GM08714 (cell line): ENCODE measurements around the gene TMEM184A.
A peak's percentile ranks its signal among the peaks of the same experiment; 100 is the strongest.

Experiments
- H3K4me3 ChIP-seq: fragments of 200-500 bp; sonication (Bioruptor generic); 2 replicates; pipeline ENCODE4 v1.5.1; 2014; ENCODE audit warnings: mild to moderate bottlenecking, low read length, inconsistent platforms
- ZNF274 ChIP-seq: IDR thresholded peaks from 2 replicates; pipeline ENCODE4 v1.6.1; 2012; ENCODE audit warnings: mild to moderate bottlenecking, low read depth, low read length

The TMEM184A gene

DNA sequence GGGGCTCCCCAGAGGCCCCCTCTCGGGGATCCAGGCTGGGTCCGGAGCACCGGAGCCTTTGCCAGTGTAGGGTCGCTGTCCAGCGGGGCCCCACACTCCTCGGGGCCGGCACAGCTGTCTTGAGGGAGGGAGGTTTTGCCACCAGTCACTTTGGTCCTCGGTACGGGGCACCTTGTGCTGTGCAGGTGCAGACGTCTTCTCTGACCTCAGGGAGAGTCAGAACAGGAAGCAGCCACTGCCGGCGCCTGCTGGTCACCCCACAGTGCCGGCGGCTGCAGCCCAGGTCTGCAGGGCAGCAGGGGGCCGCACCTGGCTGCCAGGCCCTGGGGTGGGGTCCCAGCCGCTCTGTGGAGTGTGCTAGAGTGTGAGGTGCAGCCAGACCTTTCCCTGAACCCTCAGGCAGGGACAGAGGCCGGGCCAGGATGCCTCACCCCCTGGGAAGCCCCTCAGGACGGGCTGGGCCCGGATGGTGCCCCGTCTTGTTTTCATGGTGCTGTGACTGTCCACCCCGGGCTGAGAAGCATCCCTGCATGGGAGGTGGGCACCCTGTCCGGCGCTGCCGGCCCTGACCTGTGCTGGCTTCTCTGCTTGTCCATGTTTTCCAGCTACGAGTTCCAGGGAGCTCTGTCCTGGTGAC lies 17.3 kb downstream of the TMEM184A start:
- no peak overlapping the region for H3K4me3 ChIP-seq
- TF ChIP-seq ZNF274, result no peak

DNA sequence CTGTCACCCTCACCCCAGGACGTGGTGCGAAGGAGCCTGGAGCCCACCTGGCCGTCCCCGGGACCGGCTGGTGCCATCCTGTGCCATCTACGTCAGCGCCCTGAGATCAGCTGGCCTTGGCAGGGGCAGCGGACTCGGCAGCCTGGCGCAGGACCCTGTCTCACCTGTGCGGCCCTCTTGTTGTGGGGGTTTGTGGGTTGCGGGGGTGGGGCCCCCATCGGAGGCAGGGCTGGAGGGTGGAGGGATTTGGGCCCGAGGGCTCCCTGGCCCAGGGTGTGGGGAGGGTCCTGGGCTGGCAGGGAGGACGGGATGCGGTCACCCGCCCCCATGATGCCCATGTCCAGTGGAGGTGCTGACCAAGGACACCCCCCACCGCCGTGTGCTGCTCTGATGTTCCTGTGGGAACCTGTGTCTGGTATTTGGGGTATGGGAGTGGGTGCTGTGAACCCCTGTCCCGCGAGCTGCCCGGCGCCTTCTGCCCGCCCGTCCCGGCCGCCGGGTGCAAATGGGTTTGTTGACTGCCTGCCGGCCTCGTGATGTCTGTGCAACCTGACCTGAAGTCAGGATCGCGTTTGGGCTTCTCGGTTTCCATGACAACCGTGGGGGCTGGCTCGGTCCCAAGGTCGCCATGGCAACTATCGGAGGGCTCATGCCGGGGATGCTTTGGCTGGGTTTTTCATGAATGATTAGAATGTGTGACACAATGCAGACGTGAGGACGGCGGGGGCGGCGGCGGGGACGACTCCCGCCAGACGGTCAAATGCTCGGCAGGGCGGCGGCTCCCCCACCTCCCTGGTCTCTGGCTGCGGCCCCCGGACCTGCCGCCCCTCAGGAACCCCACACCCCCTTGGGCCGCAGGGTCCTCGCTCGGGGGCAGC lies 18.2 kb downstream of the TMEM184A start:
- H3K4me3 ChIP-seq, result no peak overlapping the region
- no peak for TF ChIP-seq ZNF274

DNA sequence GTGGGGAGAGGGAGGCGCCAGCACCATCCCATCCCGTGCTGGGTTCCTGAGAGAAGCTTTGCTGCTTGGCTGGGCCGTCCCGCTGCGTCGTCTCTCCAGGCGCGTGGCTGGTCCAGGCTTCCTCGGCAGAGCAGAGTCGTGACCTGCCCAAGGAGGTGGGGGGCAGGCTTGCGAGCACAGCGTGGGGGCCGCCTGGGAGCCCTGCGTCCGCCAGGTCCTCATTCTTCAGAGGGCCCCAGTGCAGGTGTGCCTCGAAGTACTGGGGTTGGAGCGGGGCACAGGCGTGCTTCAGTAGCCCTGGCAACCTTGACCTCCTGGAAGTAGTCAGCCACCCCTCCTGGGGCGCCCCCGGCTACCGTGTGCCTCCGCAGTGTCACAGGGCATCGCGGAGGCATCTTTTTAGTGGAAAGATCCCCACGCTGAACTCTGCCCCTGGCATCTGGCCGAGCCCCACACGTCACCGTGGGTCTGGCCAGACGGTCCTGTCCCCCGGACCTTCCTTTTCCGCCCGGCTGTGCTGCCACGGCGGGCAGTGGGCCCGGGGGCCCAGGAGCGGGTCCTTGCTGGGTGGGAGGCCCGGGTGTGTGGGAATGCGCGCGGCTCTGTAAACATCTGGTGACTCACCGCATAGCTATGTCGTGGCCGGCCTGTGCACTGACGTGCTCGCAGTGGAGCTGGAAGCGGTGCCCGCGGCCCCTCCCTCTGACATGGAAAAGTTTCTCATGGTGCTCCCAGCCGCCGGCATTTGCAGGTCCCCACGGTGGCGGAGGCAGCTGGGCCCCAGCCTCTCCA lies 19.1 kb downstream of the TMEM184A start:
- H3K4me3 ChIP-seq, result no peak overlapping the region
- TF ChIP-seq ZNF274, result no peak

DNA sequence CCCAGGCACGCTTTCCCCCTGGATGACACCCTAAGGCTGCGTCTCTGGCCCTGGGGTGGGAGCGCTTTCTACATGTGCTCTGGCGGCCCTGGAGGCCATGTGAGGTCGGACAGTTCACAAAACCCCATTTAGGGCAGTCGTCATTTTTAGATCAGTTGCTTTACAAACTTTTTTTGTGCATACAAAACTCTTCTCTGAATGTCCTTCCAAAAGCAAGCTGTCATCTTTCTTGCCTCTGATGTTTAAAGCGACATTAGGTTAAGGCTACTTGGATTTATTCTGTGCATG lies 19.6 kb downstream of the TMEM184A start:
- no peak overlapping the region for H3K4me3 ChIP-seq
- TF ChIP-seq ZNF274, result no peak

DNA sequence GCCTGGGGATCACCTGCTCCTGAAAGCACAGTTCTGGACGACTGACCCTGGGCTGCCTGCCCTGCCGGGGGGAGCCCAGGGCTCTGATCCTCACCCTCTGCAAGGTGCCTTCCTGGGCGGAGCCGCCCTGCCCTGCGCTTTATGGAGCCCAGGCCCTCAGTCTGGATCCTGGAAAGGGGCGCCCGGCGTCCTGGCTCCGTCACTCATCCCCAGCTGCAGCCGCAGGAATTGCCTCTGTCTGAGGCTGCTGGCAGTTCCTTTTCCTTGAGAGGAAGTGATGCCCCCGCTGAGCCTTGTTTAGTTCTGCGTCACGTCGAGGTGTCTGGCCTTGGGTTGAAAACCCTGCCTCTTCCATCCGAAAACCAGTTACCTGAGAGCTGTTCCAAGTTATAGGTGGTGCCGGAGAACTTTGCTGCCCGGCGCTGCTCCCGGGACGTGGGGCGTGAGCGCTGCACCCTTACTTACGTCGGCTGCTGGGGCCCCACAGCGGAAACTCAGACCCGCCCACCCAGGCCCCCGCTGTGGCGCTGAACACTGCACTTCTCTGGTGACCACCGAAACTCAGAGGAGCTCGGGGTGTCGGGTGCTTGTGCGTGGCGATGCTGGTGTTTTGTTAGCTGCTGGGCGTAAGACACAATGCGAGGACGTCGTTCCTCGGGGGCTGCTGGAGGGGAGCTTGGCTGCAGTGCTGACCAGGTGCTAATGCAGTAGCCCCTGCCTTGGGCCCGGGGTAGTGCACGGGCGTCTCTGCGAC lies 20.1 kb downstream of the TMEM184A start:
- H3K4me3 ChIP-seq, result no peak overlapping the region
- TF ChIP-seq ZNF274, result no peak

DNA sequence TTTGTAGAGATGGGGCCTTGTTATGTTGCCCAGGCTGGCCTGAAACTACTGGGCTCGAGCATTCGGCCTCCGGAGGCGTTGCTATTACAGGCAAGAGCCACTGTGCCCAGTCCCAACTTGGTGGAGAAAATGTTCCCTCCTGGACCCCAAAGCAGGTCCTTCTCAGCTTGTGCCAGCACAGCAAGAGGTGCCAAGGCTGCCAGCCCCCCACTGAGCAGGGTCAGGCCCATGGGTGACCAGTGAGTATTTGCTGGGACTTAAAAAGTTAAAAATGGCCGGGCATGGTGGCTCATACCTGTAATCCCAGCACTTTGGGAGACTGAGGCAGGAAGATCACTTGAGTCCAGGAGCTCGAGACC lies 20.9 kb downstream of the TMEM184A start:
- no peak for TF ChIP-seq ZNF274
- H3K4me3 ChIP-seq, result no peak overlapping the region

DNA sequence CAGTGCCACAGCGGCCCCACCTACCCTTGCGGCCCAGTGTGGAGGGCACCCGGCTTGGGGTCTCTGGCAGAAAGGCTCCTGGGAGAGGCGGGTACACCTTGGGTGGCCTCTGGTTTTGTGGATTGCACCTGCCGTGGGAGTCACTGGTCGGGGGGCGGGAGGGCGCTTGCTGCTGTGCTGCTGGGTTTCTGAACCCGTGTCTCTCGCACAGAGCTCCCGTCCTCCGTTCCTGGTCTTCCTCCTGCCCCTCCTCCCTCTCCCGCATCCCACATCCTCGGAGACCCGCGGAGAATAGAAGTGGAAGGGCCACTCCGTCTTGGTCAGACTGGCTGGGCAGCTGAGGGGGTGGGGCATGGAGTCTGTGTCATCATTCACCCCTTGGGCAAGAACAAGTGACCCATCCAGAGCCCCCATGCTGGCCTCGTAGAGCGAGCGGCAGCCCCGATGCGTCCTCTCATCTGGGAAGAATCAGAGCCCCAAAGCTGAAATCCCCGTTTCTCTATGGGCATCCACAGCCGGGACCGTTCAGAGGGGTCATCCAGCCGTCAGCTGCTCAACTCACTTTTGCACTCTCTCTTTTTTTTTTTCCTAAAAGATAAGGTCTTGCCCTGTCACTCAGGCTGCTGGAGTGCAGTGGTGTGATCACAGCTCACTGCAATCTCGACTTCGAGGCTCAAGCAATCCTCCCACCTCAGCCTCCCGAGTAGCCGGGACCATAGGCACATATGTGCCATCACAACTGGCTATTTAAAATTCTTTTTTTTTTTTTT lies 21.5 kb downstream of the TMEM184A start:
- no peak overlapping the region for H3K4me3 ChIP-seq
- TF ChIP-seq ZNF274, result no peak

DNA sequence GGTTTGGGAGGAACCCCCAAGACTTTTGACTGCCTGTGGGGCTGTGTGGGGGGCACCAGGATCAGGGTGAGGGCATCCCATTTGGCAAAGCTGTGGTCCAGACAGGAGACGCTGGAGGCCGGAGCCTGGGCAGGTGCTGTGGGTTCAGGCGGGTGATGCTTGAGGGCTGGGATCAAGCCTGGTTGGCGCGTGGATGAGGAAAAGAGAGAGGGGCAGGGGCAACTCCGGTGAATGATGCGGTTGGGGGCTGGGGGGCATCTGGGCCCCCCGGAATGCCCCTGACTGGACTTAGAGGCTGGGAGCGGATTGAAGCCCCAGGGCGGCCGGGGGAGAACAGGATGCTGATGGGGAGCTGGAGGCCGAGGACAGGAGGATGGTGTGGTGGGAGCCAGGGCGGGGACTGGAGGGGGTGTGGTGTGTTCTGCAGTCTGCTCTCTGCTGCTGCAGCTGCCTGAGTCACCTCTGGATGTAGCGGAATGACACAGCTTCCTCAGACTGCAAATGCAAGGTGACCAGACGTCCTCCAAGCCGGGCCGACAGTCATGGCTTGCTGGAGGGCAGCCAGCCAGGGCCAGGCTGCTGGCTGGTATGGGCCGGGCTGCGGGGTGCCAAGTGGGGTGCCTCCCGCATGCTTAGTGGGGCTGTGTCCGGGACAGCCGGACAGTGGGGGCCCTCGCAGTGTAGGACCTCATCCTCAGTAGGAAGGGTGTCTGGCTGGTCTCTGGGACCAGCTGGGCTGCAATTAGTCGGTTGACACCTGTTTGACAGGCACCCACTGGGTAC lies 22.3 kb downstream of the TMEM184A start:
- TF ChIP-seq ZNF274, result no peak
- no peak overlapping the region for H3K4me3 ChIP-seq

DNA sequence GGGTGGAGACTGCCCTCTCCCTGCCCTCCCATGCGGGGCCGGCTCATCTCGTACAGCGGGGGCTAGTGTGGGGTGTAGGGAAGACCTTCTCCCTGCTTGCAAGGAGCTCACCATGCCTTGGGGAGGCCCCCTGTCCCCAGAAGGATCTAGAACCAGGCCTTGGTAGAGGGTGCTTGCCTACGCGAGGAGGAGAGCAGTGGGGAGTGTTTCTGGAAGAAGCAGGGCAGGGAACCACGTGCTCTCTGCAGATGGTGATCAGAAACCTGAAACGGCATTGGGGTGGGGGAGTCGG lies 22.8 kb downstream of the TMEM184A start:
- peak overlapping the region; percentile 66; the same call in 1 of the 2 replicates for H3K4me3 ChIP-seq
- no peak for TF ChIP-seq ZNF274

DNA sequence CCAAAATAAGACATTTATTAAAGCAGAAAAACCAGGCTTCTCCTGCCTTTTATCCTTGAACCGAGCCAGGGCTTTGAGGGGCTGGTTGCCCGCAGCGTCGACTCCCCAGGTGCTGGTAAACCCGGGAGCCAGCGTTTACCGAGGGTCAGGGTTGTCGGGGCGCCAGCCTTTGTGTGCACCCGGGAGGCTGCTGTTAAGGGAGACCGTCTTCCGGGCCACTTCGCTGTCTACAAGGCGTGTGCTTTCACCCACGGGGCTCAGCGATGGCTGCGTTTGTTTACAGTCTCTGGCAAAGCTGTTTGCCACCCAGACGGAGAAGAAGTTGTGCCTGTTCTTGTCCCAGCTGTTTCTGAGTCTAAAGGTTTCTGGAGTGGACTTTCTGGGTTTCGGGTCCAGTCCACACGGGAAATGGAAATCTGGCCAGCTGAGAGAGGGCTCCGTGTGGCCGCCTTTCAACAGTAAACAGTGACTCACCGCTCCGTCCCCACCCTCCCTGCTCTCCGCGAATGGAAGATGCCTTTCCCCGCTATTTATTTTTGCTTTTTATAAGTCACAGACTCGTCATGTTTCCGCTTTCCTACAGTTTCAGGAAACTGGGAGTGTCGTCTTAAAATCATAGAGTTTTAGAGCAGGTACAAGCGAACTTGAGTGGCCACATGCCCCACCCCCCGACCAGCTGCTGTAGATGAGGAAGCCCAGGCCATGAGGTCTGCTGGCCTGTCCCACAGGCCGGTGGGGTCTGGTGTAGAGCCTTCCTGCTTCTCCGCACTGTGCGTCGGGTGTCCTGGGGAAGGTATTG lies 23.4 kb downstream of the TMEM184A start:
- H3K4me3 ChIP-seq, result peak overlapping the region; percentile 66; the same call in 1 of the 2 replicates
- no peak for TF ChIP-seq ZNF274

DNA sequence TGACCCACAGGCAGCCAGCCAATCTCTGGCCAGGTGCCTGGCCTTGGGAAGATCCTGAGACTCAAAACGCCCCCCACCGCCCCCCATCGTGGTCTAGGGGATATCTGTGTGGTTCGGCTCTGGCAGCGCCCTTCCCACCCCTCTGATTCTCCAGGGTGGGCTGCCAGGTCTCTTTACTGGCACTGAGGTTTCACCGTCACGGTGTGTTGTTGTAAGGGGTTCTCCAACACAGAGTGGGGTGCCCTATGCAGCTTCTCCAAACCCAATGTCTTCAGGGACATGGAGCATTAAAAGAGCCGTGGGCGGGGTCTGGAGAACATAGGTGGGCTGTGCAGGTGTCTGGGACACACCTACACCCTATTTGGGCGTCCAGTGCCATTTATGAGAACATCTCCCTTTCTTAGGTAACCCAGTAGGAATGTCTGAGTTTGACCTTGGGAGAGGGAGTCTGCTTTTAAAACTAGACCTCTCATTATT lies 24.0 kb downstream of the TMEM184A start:
- TF ChIP-seq ZNF274, result no peak
- peak overlapping the region; percentile 66; the same call in 1 of the 2 replicates for H3K4me3 ChIP-seq
